IMR-90 (cell line): Measurements from ENCODE around the gene EAF1. TPM values are rescaled to one million over a fixed set of nuclear protein-coding genes. Genes with fewer than 3 reads are reported as not detected.
A peak's percentile ranks its signal among the peaks of the same experiment; 100 is the strongest.
"Not testable (repeated sequence)": the region's sequence is repeated elsewhere in the genome, so short reads cannot be mapped to it uniquely, and the experiment has no call there.

Source experiments
- ATAC-seq: fragments of 200-7000 bp; cut with Tn5 transposase; 2 replicates; pipeline ENCODE4 v1.9.1; 2020; ENCODE audit warnings: low read depth, mild to moderate bottlenecking, moderate library complexity
- BruUV-seq: library from RNA; stranded (reverse); fragments of 400-500 nt; replicated peaks from 2 replicates; lab custom pipeline; 2021; lab: Mats Ljungman, UMichigan
- CTCF ChIA-PET: fragments of 300-600 bp; formaldehyde crosslinking; extraction: SDS; loops from one replicate; lab custom pipeline; 2021; ENCODE audit warnings: antibody characterized with exemption; lab: Yijun Ruan, JAX
- POLR2A ChIA-PET: fragments of 300-600 bp; sonication (Branson Sonifier 250); formaldehyde crosslinking; loops from one replicate; lab custom pipeline; 2022; ENCODE audit warnings: antibody characterized with exemption; ENCODE audit not compliant: unreplicated experiment; lab: Charles Lee
- DNase-seq: peaks from one replicate; pipeline ENCODE4 v3.0.0; 2013
- H2AFZ ChIP-seq: replicated peaks from 2 replicates; pipeline ENCODE3; 2013; ENCODE audit warnings: low read length, mild to moderate bottlenecking; ENCODE audit not compliant: poor library complexity
- H2AK5ac ChIP-seq: 2 replicates; pipeline ENCODE4 v1.6.1; 2013; ENCODE audit warnings: low read depth, low read length, inconsistent platforms
- H2AK9ac ChIP-seq: replicated peaks from 2 replicates; pipeline ENCODE3; 2013; ENCODE audit warnings: mild to moderate bottlenecking, low read depth, low read length, moderate library complexity; ENCODE audit not compliant: poor library complexity
- H2BK120ac ChIP-seq: 2 replicates; pipeline ENCODE4 v1.6.1; 2013; ENCODE audit warnings: low read depth, low read length, inconsistent platforms
- H2BK15ac ChIP-seq: 3 replicates; pipeline ENCODE4 v1.6.1; 2013; ENCODE audit warnings: low read depth, low read length, inconsistent platforms
- H2BK20ac ChIP-seq: 2 replicates; pipeline ENCODE4 v1.6.1; 2013; ENCODE audit warnings: low read depth, mild to moderate bottlenecking, inconsistent platforms, low read length, moderate library complexity
- H2BK5ac ChIP-seq: 2 replicates; pipeline ENCODE4 v1.6.1; 2013; ENCODE audit warnings: mild to moderate bottlenecking, low read depth, low read length, inconsistent platforms; ENCODE audit not compliant: poor library complexity, severe bottlenecking
- H3K14ac ChIP-seq: replicated peaks from 2 replicates; pipeline ENCODE4 v1.6.1; 2013; ENCODE audit warnings: low read depth, low read length, inconsistent platforms
- H3K18ac ChIP-seq: 2 replicates; pipeline ENCODE4 v1.6.1; 2013; ENCODE audit warnings: low read depth, low read length, control low read depth
- H3K23ac ChIP-seq: 2 replicates; pipeline ENCODE4 v1.6.1; 2013; ENCODE audit warnings: low read depth, low read length, inconsistent platforms
- H3K27ac ChIP-seq: 2 replicates; pipeline ENCODE4 v1.5.1; 2013; ENCODE audit warnings: mild to moderate bottlenecking, control low read depth, low read length; ENCODE audit not compliant: insufficient read depth
- H3K27me3 ChIP-seq: 2 replicates; pipeline ENCODE4 v1.6.1; 2013; ENCODE audit warnings: low read length; ENCODE audit not compliant: control insufficient read depth, insufficient read depth
- H3K36me3 ChIP-seq: 2 replicates; pipeline ENCODE4 v1.6.1; 2013; ENCODE audit warnings: low read length, mixed read lengths; ENCODE audit not compliant: control insufficient read depth, insufficient read depth
- H3K4ac ChIP-seq: 2 replicates; pipeline ENCODE4 v1.6.1; 2013; ENCODE audit warnings: low read depth, low read length, inconsistent platforms
- H3K4me1 ChIP-seq: 2 replicates; pipeline ENCODE4 v1.6.1; 2013; ENCODE audit warnings: low read length, mixed read lengths; ENCODE audit not compliant: control insufficient read depth, insufficient read depth
- H3K4me2 ChIP-seq: 2 replicates; pipeline ENCODE4 v1.6.1; 2013; ENCODE audit warnings: low read depth, mild to moderate bottlenecking, control low read depth, low read length, moderate library complexity
- H3K4me3 ChIP-seq: 2 replicates; pipeline ENCODE4 v1.5.1; 2013; ENCODE audit warnings: low read depth, mild to moderate bottlenecking, control low read depth, low read length, moderate library complexity; ENCODE audit not compliant: insufficient read depth
- H3K56ac ChIP-seq: 2 replicates; pipeline ENCODE4 v1.6.1; 2013; ENCODE audit warnings: low read length, inconsistent platforms; ENCODE audit not compliant: insufficient read depth; ENCODE audit errors: extremely low read depth
- H3K79me1 ChIP-seq, 2 experiments: 2 replicates each; pipeline ENCODE4 v1.6.1; 2013; ENCODE audit warnings: low read length in 2 of 2, inconsistent platforms in 1 of 2, low read depth in 1 of 2
- H3K9ac ChIP-seq: 2 replicates; pipeline ENCODE4 v1.6.1; 2013; ENCODE audit warnings: low read depth, low read length, control low read depth
- H3K9me1 ChIP-seq: 2 replicates; pipeline ENCODE4 v1.6.1; 2013; ENCODE audit warnings: low read length, inconsistent platforms; ENCODE audit not compliant: insufficient read depth
- H3K9me3 ChIP-seq: 2 replicates; pipeline ENCODE4 v1.6.1; 2013; ENCODE audit warnings: low read length; ENCODE audit not compliant: control insufficient read depth, insufficient read depth
- H4K20me1 ChIP-seq: 2 replicates; pipeline ENCODE4 v1.6.1; 2013; ENCODE audit warnings: low read length, inconsistent platforms; ENCODE audit not compliant: insufficient read depth
- H4K5ac ChIP-seq: 2 replicates; pipeline ENCODE4 v1.6.1; 2013; ENCODE audit warnings: mild to moderate bottlenecking, low read depth, low read length, control low read depth
- H4K8ac ChIP-seq, 2 experiments: 2 replicates each; pipeline ENCODE4 v1.6.1; 2013; ENCODE audit warnings: low read depth in 2 of 2, low read length in 2 of 2, control low read depth in 1 of 2, inconsistent platforms in 1 of 2
- H4K91ac ChIP-seq: 2 replicates; pipeline ENCODE4 v1.6.1; 2013; ENCODE audit warnings: low read depth, low read length, inconsistent platforms; ENCODE audit not compliant: insufficient read depth
- CEBPB ChIP-seq: IDR thresholded peaks from 2 replicates; pipeline ENCODE4 v1.6.1; 2012; ENCODE audit warnings: low read depth, low read length, improper control_type of control experiment
- CHD1 ChIP-seq: IDR thresholded peaks from 2 replicates; pipeline ENCODE4 v1.6.1; 2012; ENCODE audit warnings: low read depth, low read length, improper control_type of control experiment
- whole genome bisulfite sequencing, 2 experiments: methylation state at CpG; one replicate each; pipeline versions ENCODE4 v1.1.5 to v1.1.7; 2013; ENCODE audit warnings: missing lambda C conversion rate in 2 of 2; ENCODE audit not compliant: insufficient read length in 1 of 2; ENCODE audit errors: extremely low coverage in 2 of 2; 5-methylcytosine and 5-hydroxymethylcytosine counted together
- dilution Hi-C: fragments of 300-500 bp; cut with HindIII; formaldehyde crosslinking; loops from one replicate; pipeline ENCODE4 v1.14.3; 2018; ENCODE audit warnings: low sequenced_read_pairs; ENCODE audit not compliant: unreplicated experiment
- in situ Hi-C: fragments of 300-500 bp; cut with MboI; formaldehyde crosslinking; loops from 3 replicates; pipeline ENCODE4 v1.14.3; 2019; ENCODE audit warnings: low sequenced_read_pairs, inconsistent platforms, mixed read lengths
- intact Hi-C: fragments of 100-400 bp; cut with micrococcal nuclease; formaldehyde crosslinking; loops from 2 replicates; pipeline ENCODE4 v1.10.0; 2022
- polyA plus RNA-seq, 3 experiments: library from polyadenylated mRNA; depleted of rRNA; stranded (reverse); fragments of >200 nt; gene quantifications; 2 replicates each; pipeline ENCODE4 v1.2.3, GENCODE V29; 2012; ENCODE audit warnings: low replicate concordance in 1 of 3
- total RNA-seq: library from RNA; depleted of rRNA; stranded (reverse); fragments of >200 nt; gene quantifications from 2 replicates; pipeline ENCODE4 v1.2.3, GENCODE V29; 2012

EAF1 gene
- total and polyA plus RNA-seq, 2 of the 4 experiments (the other 2 are of a cell fraction), result 7.0 to 21.3 TPM

DNA sequence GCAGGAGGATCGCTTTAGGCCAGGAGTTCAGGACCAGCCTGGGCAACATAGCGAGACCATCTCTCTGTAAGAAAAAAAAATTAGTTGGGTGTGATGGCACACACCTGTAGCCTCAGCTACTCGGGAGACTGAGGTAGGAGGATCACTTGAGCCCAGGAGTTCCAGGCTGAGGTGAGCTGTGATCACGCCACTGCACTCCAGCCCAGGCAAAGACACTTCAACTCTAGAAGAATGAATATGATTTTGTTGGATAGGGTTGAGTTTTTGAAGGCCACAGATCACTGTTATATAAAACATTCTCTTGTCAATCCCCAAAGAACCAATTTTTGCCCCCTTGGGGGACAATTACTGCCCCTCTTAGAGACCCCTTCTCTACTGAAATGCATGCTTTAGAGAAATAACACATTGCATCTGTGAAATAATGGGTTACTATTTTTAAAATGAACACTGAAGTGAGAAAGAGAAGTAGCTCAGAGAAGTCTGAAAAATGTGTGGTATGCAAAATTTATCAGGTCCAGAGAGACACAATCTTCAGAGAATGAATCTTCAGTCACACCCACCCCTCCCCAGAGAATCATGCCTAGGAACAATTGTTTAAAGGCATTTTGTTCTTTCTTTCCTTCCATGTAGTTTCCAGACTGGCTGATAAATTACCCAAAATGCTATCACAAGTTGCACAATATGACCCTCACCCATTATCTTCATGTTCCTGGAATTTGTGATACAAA, 42.7 kb upstream of the EAF1 start:
- dilution Hi-C loops, result no loop called here
- CTCF ChIA-PET, result interaction anchor here (1.3 kb wide), 1 partner anchor 117 kb away, joined by 4 read pairs; no protein-coding TSS in a partner anchor
- Histone ChIP-seq H4K91ac (no peak overlapping the region), H3K56ac (no peak overlapping the region), H3K4me1 (no peaks in the 10 kb centered on the region), H4K5ac (no peak overlapping the region), H3K4me3 (no peak overlapping the region), H3K23ac (no peak overlapping the region), H2BK5ac (no peak overlapping the region), H2BK15ac (no peak overlapping the region), H3K4ac (no peak overlapping the region), H3K27me3 (no peaks in the 10 kb centered on the region), H2AK5ac (no peak overlapping the region), H3K9me1 (no peaks in the 10 kb centered on the region), H3K9ac (no peak overlapping the region), H3K27ac (no peak overlapping the region), H3K14ac (no peak overlapping the region), H3K4me2 (no peak overlapping the region), H3K36me3 (no peaks in the 10 kb centered on the region), H4K20me1 (no peaks in the 10 kb centered on the region), H3K18ac (no peak overlapping the region), H4K8ac (no peak overlapping the region), H2BK20ac (no peak overlapping the region), H2BK120ac (no peak overlapping the region), H3K79me1 (no peaks in the 10 kb centered on the region), H2AK9ac (no peak overlapping the region), H2AFZ (no peak overlapping the region), H3K9me3 (peaks cover 4% of the 10 kb centered on the region)
- intact Hi-C loops, result no loop called here
- ATAC-seq (no peak), DNase-seq (no peak)
- POLR2A ChIA-PET, result no interaction called here
- WGBS, 2 experiments, result 100% methylated on average over 1 of the region's 4 CpGs; no CpG with 5 or more reads in 1 of the 2 experiments
- BruUV-seq, result no TSS peak
- TF ChIP-seq CEBPB (peak; percentile 43), CHD1 (no peak)
- in situ Hi-C loops, result loop anchor here (5.0 to 25.0 kb wide), 2 partner anchors 117 to 272 kb away; no protein-coding TSS in a partner anchor

DNA sequence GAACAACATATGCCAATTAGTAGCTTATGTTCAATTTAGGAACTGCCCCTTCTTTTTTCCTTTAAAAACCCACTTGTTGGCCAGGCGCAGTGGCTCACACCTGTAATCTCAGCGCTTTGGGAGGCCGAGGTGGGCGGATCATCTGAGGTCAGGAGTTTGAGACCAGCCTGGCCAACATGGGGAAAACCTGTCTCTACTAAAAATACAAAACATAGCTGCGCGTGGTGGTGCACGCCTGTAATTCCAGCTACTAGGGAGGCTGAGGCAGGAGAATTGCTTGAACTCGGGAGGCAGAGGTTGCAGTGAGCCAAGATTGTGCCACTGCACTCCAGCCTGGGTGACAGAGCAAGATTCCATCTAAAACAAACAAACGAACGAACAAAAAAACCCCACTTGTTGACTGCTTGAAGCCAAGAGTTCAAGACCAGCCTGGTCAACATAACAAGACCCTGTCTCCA, 42.1 kb upstream of the EAF1 start:
- BruUV-seq, CTCF ChIA-PET, POLR2A ChIA-PET, H4K8ac ChIP-seq, H3K27ac ChIP-seq, H4K91ac ChIP-seq, H3K4me2 ChIP-seq, dilution Hi-C loops, H2AK5ac ChIP-seq, H2BK15ac ChIP-seq, H4K20me1 ChIP-seq, H3K56ac ChIP-seq, H3K23ac ChIP-seq, H2BK120ac ChIP-seq, H3K4ac ChIP-seq, DNase-seq, ATAC-seq, H3K9me1 ChIP-seq, H4K5ac ChIP-seq, H2BK20ac ChIP-seq, H3K4me1 ChIP-seq, H3K9ac ChIP-seq, H3K18ac ChIP-seq, H3K36me3 ChIP-seq, H3K27me3 ChIP-seq, intact Hi-C loops, H2AK9ac ChIP-seq, H2BK5ac ChIP-seq, H3K4me3 ChIP-seq, H2AFZ ChIP-seq, H3K79me1 ChIP-seq, H3K9me3 ChIP-seq, H3K14ac ChIP-seq: not testable (repeated sequence)
- 21% methylated on average over 2 of the region's 10 CpGs; no CpG with 5 or more reads in 1 of the 2 experiments for WGBS, 2 experiments
- in situ Hi-C loops, result loop anchor here (25.0 kb wide), 1 partner anchor 273 kb away; no protein-coding TSS in a partner anchor
